NB4 (cell line): ENCODE results near the gene MBOAT1.
"Not testable (repeated sequence)": the region's sequence is repeated elsewhere in the genome, so short reads cannot be mapped to it uniquely, and the experiment has no call there.

Experiments
- CTCF ChIP-seq: IDR thresholded peaks from one replicate; pipeline ENCODE4 v1.5.1; 2012; ENCODE audit warnings: low read depth, low read length
- MYC ChIP-seq: IDR thresholded peaks from 2 replicates; pipeline ENCODE4 v1.6.1; 2011; ENCODE audit warnings: low read depth, low read length
- POLR2A ChIP-seq: IDR thresholded peaks from 2 replicates; pipeline ENCODE4 v1.6.1; 2011; ENCODE audit warnings: mild to moderate bottlenecking; ENCODE audit not compliant: insufficient read length; ENCODE audit errors: extremely low read depth
- TF ChIP-seq, protein P1 (sequence below): IDR thresholded peaks from 2 replicates; pipeline ENCODE4 v1.6.1; 2011; ENCODE audit warnings: low read depth, low read length

- not testable (repeated sequence) for TF ChIP-seq CTCF, POLR2A, MYC
- TF ChIP-seq, protein P1, sequence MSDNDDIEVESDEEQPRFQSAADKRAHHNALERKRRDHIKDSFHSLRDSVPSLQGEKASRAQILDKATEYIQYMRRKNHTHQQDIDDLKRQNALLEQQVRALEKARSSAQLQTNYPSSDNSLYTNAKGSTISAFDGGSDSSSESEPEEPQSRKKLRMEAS = not testable (repeated sequence)
These were observed 32.8 kb downstream of the MBOAT1 start for GRCh38 chr6:20179287-20180045.
